ENCODE data around the gene ARHGEF4.

The ARHGEF4 gene

DNA sequence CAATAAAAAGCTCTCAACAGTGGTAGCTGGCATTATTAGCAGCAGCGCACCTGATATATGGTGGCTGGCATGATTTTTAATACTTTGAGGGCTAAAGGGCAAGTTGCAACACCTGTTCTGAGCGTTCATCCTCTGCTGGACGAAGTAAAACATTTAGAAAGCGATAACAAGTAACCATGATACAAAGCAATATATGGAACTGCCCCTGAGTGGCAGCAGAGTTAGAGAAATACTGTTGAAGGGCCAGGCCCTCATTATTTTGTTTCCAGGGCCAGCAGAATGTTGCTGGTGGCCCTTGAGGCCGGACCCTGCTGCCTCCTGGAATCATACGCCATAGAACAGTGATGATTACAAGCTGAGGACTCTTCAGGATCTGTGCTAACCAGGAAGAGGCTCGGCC, 47.8 kb downstream of the ARHGEF4 start:
- H3K4me3 ChIP-seq, result no peak overlapping the region
- peaks cover 0 to 10% of the 10 kb centered on the region in 2 donors for H3K27me3 ChIP-seq
- no peaks in the 10 kb centered on the region for H3K36me3 ChIP-seq
- intact Hi-C loops (cut with DNase I; ENCODE audit: low total_unique reads), result no loop called here
- no peaks in the 10 kb centered on the region for H3K4me1 ChIP-seq
- H3K27ac ChIP-seq, result no peak overlapping the region
- DNase-seq, result no peak
- TF ChIP-seq, protein P1, sequence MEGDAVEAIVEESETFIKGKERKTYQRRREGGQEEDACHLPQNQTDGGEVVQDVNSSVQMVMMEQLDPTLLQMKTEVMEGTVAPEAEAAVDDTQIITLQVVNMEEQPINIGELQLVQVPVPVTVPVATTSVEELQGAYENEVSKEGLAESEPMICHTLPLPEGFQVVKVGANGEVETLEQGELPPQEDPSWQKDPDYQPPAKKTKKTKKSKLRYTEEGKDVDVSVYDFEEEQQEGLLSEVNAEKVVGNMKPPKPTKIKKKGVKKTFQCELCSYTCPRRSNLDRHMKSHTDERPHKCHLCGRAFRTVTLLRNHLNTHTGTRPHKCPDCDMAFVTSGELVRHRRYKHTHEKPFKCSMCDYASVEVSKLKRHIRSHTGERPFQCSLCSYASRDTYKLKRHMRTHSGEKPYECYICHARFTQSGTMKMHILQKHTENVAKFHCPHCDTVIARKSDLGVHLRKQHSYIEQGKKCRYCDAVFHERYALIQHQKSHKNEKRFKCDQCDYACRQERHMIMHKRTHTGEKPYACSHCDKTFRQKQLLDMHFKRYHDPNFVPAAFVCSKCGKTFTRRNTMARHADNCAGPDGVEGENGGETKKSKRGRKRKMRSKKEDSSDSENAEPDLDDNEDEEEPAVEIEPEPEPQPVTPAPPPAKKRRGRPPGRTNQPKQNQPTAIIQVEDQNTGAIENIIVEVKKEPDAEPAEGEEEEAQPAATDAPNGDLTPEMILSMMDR (IDR thresholded peaks at IDR 0.05), result no peak
- H3K9me3 ChIP-seq, result no peaks in the 10 kb centered on the region

DNA sequence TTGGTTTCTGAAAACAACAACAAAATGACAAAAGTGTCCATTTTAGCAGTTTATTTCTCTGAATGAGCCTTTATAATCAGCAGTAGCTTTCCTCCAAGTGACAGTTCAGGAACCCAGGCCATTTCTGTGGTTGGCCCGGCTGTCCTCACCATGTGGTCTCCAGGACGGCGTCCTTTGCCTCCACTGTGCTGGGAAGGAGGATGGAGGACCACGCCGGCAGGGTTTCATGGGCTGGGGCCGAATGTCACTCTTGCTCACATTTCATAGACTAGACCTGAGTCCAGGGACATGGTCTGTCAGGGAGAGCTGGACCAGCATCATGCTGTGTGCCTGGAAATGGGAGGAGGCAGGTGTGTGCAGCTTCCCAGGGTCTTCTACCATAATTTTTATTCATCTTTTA, 50.9 kb downstream of the ARHGEF4 start:
- Histone ChIP-seq H3K36me3 (no peaks in the 10 kb centered on the region), H3K27ac (no peak overlapping the region), H3K9me3 (no peaks in the 10 kb centered on the region), H3K4me3 (no peak overlapping the region), H3K27me3 (peaks cover 0 to under 1% of the 10 kb centered on the region in 2 donors), H3K4me1 (no peaks in the 10 kb centered on the region)
- TF ChIP-seq, protein P1 (IDR thresholded peaks at IDR 0.05), result no peak
- no peak for DNase-seq
- intact Hi-C loops (cut with DNase I; ENCODE audit: low total_unique reads), result no loop called here

DNA sequence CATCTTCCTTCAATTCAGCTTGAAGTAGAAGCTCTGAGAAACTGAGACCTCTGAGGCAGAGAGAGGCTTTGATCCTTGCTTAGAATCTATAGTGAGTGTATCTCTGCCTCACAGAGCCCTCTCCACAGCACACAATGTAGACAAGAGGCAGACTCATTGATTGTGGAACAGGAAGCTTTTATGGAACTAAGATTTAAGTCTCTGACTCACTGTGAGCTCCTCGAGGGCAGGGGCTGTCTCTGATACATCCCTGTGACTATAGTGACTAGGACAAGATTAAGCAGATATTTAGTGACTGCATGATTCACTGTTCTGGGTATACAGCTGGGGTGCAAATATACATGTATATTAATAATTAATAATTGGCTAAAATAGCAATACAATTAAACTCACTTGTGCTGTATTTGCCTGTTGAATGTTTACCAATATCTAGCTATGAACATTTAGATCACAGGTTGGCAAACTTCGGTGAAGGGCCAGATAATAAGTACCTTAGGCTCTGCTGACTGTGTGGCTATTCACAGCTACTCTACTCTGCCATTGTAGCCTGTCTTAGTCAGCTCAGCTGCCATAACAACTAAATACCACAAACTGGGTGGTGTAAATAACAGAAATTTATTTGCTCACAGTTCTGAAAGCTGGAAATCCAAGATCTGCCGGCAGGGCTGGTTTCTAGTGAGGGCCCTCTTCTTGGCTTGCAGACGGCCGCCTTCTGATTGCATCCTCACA, 54.4 kb downstream of the ARHGEF4 start:
- no peaks in the 10 kb centered on the region for H3K36me3 ChIP-seq
- DNase-seq, result no peak
- no peaks in the 10 kb centered on the region for H3K4me1 ChIP-seq
- intact Hi-C loops (cut with DNase I; ENCODE audit: low total_unique reads), result no loop called here
- peaks cover 0 to 5% (median 0%) of the 10 kb centered on the region in 3 donors for H3K9me3 ChIP-seq
- TF ChIP-seq, protein P1 (IDR thresholded peaks at IDR 0.05), result no peak
- H3K27ac ChIP-seq, result no peak overlapping the region
- H3K27me3 ChIP-seq, result no peaks in the 10 kb centered on the region
- H3K4me3 ChIP-seq, result no peak overlapping the region

DNA sequence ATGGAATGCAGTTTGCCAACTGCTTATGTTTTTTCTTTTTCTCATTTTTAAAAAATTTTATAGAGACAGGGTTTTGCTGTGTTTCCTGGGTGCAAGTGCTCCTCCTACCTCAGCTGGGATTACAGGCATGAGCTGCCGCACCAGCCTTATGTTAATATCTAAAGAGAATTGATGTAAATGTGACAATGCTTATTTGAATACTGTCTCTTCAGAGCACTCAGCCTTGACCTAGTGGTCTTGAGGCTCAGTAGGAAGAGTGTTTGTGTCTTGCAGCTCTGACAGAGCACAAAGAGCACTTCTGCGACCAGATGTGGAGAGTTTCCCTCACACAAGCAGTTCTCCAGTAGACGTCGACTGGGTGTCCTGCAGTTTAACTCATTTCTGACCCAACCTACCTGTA, 55.3 kb downstream of the ARHGEF4 start:
- intact Hi-C loops (cut with DNase I; ENCODE audit: low total_unique reads), result no loop called here
- H3K36me3 ChIP-seq, result no peaks in the 10 kb centered on the region
- TF ChIP-seq, protein P1 (IDR thresholded peaks at IDR 0.05), result no peak
- peaks cover 0 to 5% (median 0%) of the 10 kb centered on the region in 3 donors for H3K9me3 ChIP-seq
- H3K4me1 ChIP-seq, result no peaks in the 10 kb centered on the region
- DNase-seq, result no peak
- no peak overlapping the region for H3K4me3 ChIP-seq
- no peak overlapping the region for H3K27ac ChIP-seq
- peaks cover 0 to 5% of the 10 kb centered on the region in 2 donors for H3K27me3 ChIP-seq

DNA sequence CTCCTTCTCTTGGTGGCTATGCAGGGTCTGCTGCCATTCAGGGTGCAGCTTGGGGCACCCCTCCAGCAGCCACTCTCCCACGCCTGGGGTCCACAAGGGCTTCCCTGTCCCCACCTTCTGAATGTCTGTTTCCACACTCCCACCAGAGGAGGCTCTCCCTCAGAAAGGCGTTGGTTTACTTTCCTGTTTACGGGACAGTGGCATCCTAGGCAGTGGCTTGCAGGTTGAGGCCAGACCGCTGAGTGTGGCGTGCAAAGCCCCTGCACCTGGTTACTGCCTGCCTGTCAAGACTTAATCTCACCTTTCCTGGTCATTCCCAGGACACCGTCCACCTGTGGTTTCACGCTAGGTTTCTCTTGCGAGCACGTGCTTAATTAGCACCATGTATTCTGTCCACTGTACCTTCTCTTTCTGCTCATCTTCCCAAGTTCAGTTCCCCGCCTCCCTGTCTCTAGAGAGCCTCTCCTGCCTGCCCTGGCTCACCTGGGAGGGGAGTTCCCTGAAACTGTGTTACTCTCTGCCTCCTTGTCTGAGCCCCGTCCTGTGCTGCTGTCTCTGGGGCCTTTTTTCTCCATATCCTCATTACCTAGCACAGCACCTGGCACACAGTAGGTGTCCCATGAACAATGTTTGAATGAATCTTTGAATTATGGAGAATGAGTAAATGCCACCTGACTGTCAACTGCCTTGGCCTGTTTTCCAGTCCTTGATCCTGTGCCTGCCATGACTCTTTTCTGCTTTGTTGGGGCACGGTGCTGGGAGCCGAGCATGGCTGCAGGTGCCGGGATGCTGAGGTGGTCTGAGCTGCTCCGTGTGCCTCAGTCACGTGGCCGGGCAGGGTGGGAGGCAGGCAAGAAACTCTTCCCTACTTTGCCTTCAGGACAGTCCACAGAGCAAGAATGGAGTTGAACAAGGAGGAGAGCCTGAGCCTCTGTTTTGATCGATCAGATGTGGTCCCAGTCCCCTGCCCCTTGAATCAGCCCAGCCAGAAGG, 56.4 kb downstream of the ARHGEF4 start:
- TF ChIP-seq, protein P1 (IDR thresholded peaks at IDR 0.05), result no peak
- no peaks in the 10 kb centered on the region for H3K4me1 ChIP-seq
- intact Hi-C loops (cut with DNase I; ENCODE audit: low total_unique reads), result no loop called here
- DNase-seq, result no peak
- H3K4me3 ChIP-seq, result no peak overlapping the region
- H3K36me3 ChIP-seq, result no peaks in the 10 kb centered on the region
- no peak overlapping the region for H3K27ac ChIP-seq
- peaks cover 0 to 5% (median 0%) of the 10 kb centered on the region in 3 donors for H3K9me3 ChIP-seq
- peaks cover 0 to 5% of the 10 kb centered on the region in 2 donors for H3K27me3 ChIP-seq
